DND-41 (cell line): ENCODE measurements around the gene SNRPF.
A peak's percentile ranks its signal among the peaks of the same experiment; 100 is the strongest.
"Not testable (repeated sequence)": the region's sequence is repeated elsewhere in the genome, so short reads cannot be mapped to it uniquely, and the experiment has no call there.

Experiments used
- ATAC-seq: fragments of 200-7000 bp; cut with Tn5 transposase; 3 replicates; pipeline ENCODE4 v1.9.1; 2021; ENCODE audit warnings: low read depth; ENCODE audit not compliant: insufficient read depth
- DNase-seq: peaks from one replicate; pipeline ENCODE4 v3.0.0-alpha.2; 2020
- H2AFZ ChIP-seq: 2 replicates; pipeline ENCODE4 v1.6.0; 2012; ENCODE audit warnings: low read depth, low read length
- H3K27ac ChIP-seq: 2 replicates; pipeline ENCODE4 v1.5.1; 2012; ENCODE audit warnings: low read length, inconsistent platforms
- H3K27me3 ChIP-seq: fragments of 200-600 bp; sonication (generic); 2 replicates; pipeline ENCODE4 v1.6.0; 2012; ENCODE audit warnings: low read length, mild to moderate bottlenecking, inconsistent platforms; ENCODE audit not compliant: insufficient read depth, poor library complexity
- H3K36me3 ChIP-seq: 2 replicates; pipeline ENCODE4 v1.5.1; 2012; ENCODE audit warnings: low read length, inconsistent platforms; ENCODE audit not compliant: insufficient read depth
- H3K4me1 ChIP-seq: 2 replicates; pipeline ENCODE4 v1.5.1; 2012; ENCODE audit warnings: mild to moderate bottlenecking, low read length; ENCODE audit not compliant: insufficient read depth
- H3K4me2 ChIP-seq: 2 replicates; pipeline ENCODE4 v1.6.0; 2012; ENCODE audit warnings: mild to moderate bottlenecking, moderate library complexity, low read length, inconsistent platforms; ENCODE audit not compliant: insufficient read depth
- H3K4me3 ChIP-seq, 2 experiments: fragments of 200-600 bp in 1 of 2; shearing (Covaris generic) in 1 of 2; 2 replicates each; pipeline ENCODE4 v1.5.1; 2012 to 2016; ENCODE audit warnings: inconsistent platforms in 2 of 2, low read length in 2 of 2, mild to moderate bottlenecking in 2 of 2, low read depth in 1 of 2, moderate library complexity in 1 of 2
- H3K79me2 ChIP-seq: 2 replicates; pipeline ENCODE4 v1.6.0; 2012; ENCODE audit warnings: low read length, inconsistent platforms; ENCODE audit not compliant: insufficient read depth
- H3K9ac ChIP-seq: 2 replicates; pipeline ENCODE4 v1.6.0; 2012; ENCODE audit warnings: low read depth, mild to moderate bottlenecking, inconsistent platforms, low read length, moderate library complexity
- H3K9me3 ChIP-seq: 2 replicates; pipeline ENCODE4 v1.5.1; 2012; ENCODE audit warnings: low read length, moderate library complexity, mild to moderate bottlenecking, inconsistent platforms; ENCODE audit not compliant: insufficient read depth, severe bottlenecking
- H4K20me1 ChIP-seq: 2 replicates; pipeline ENCODE4 v1.6.0; 2012; ENCODE audit warnings: low read length; ENCODE audit not compliant: insufficient read depth
- EZH2 ChIP-seq: IDR thresholded peaks from 3 replicates; pipeline ENCODE4 v1.6.1; 2012; ENCODE audit warnings: borderline replicate concordance, low read depth, mild to moderate bottlenecking, moderate library complexity, low read length, inconsistent platforms; ENCODE audit not compliant: severe bottlenecking
- TF ChIP-seq, protein P1 (sequence below): IDR thresholded peaks from 2 replicates; pipeline ENCODE4 v1.5.1; 2012; ENCODE audit warnings: borderline replicate concordance, low read length, moderate library complexity, mild to moderate bottlenecking; ENCODE audit not compliant: poor library complexity, severe bottlenecking; ENCODE audit errors: extremely low read depth

Gene SNRPF

DNA sequence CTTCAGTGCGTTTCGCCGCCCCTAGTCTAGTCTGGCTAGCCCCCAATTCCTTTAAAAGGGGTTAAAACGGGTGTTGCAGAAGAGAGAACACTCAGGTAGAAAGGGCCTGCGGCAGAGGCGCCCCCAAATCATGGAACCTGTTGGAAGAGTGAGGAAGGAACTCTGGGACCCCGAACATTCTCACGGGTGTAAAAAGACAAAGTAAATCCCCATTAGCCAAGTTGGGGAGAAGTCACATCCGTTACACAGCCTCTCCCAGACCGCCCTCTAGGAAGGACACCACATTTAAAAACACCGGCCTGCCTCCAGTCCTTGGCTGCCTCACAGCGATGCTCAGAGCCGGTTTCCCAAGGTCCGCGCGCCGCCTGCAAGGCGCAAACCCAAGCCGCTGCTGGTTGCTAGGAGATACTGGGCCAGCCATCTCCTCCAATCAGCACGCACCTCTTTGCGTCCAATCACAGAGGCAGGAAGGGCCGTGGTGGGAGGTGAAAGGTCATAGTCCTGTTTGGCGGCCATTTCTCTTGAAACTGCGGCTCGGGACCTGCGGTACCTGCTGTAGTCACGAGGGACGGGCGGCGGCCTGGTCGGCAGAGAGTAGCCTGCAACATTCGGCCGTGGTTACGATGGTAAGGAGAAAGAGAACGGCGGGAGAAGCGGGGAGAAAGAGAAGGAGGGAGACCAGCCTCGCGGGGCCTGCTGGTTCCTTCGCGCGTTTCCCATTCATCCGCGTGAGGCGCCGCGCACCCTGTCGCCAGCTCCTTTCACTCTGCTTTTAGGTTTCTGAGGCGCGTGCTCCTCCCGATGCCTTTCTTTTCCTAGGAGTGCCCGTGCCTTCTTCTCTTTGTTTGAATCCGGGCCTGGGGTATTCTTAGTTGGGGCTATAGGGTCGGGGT lies at the start of gene SNRPF:
TSS of gene SNRPF (plus strand) at position 502 of the 893 bp plus-strand sequence. CDS start at position 624, 122 bp downstream.
- ATAC-seq (peak; percentile 95), DNase-seq (peak; percentile 95)
- TF ChIP-seq, protein P1, sequence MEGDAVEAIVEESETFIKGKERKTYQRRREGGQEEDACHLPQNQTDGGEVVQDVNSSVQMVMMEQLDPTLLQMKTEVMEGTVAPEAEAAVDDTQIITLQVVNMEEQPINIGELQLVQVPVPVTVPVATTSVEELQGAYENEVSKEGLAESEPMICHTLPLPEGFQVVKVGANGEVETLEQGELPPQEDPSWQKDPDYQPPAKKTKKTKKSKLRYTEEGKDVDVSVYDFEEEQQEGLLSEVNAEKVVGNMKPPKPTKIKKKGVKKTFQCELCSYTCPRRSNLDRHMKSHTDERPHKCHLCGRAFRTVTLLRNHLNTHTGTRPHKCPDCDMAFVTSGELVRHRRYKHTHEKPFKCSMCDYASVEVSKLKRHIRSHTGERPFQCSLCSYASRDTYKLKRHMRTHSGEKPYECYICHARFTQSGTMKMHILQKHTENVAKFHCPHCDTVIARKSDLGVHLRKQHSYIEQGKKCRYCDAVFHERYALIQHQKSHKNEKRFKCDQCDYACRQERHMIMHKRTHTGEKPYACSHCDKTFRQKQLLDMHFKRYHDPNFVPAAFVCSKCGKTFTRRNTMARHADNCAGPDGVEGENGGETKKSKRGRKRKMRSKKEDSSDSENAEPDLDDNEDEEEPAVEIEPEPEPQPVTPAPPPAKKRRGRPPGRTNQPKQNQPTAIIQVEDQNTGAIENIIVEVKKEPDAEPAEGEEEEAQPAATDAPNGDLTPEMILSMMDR: peak; percentile 43
- no peak for TF ChIP-seq EZH2
- H3K36me3 ChIP-seq: peaks cover 37% of the 10 kb centered on the region
- peak within 1 kb of the TSS; percentile 61 to 78 for H3K4me3 ChIP-seq
- peak within 1 kb of the TSS; percentile 82 for H3K27ac ChIP-seq
- peaks cover 50% of the 10 kb centered on the region for H3K79me2 ChIP-seq
- H2AFZ ChIP-seq: peak within 1 kb of the TSS; percentile 85
- peaks cover 30% of the 10 kb centered on the region; the same call in 1 of the 2 replicates for H4K20me1 ChIP-seq
- H3K4me1 ChIP-seq: peaks cover 36% of the 10 kb centered on the region
- H3K4me2 ChIP-seq: peak within 1 kb of the TSS; percentile 71
- no peaks in the 10 kb centered on the region for H3K9me3 ChIP-seq
- H3K9ac ChIP-seq: peak within 1 kb of the TSS; percentile 64
- H3K27me3 ChIP-seq: no peaks in the 10 kb centered on the region

DNA sequence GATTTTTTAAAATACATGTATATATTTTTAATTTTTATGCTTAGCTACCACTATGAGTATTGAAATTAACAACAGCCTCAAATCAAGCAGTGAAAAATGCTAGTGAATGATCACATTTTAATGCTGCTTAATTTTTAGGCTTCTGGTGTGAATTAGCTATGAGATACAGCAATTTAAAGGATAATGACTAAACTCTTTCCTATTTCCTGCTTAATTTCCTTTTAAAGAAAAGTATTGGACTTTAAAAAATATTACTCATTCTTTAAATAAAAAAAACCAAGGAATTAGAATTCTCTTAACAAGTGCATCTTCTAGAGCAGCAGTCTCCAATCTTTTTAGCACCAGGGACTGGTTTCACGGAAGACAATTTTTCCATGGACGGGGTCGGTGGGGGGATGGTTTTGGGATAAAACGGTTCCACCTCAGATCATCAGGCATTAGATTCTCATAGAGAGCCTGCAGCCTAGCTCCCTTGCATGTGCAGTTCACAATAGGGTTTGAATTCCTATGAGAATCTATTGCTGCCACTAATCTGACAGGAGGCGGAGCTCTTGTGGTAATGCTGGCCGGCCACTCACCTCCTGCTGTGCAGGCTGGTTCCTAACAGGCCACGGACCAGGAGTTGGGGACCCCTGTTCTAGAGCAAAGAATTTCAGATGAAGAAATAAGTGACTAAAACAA lies 49.6 kb upstream of the SNRPF start:
- Histone ChIP-seq H3K4me2 (no peak overlapping the region), H3K9ac (no peak overlapping the region), H3K27me3 (peaks cover 6% of the 10 kb centered on the region), H3K27ac (no peak overlapping the region), H3K4me1 (no peaks in the 10 kb centered on the region), H4K20me1 (no peaks in the 10 kb centered on the region), H3K4me3 (no peak overlapping the region), H3K36me3 (no peaks in the 10 kb centered on the region), H2AFZ (no peak overlapping the region), H3K9me3 (no peaks in the 10 kb centered on the region), H3K79me2 (no peaks in the 10 kb centered on the region)
- TF ChIP-seq EZH2: no peak
- TF ChIP-seq, protein P1: no peak
- no peak for DNase-seq
- ATAC-seq: no peak

DNA sequence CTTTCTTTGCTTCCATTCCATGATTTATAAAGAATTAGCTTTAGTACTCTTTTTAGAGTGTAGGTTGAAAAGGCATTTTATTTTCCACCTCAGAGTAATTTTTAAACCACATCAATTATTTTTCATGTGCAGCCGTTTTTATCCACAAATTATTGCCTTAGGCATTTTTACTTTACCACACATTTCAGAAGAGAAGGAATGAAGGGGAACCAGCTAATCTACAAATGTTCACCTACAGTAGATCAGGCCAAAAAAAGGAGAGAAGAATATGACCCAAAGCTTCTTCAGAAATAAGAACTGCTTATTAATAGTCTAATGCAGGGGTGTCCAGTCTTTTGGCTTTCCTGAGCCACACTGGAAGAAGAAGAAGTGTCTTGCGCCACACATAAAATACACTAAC lies 48.3 kb upstream of the SNRPF start:
- ATAC-seq: no peak
- no peaks in the 10 kb centered on the region for H3K79me2 ChIP-seq
- no peak overlapping the region for H3K27ac ChIP-seq
- H3K4me3 ChIP-seq: no peak overlapping the region
- no peaks in the 10 kb centered on the region for H3K36me3 ChIP-seq
- TF ChIP-seq, protein P1: no peak
- no peak for TF ChIP-seq EZH2
- peaks cover 3% of the 10 kb centered on the region for H3K27me3 ChIP-seq
- H4K20me1 ChIP-seq: no peaks in the 10 kb centered on the region
- no peak overlapping the region for H2AFZ ChIP-seq
- DNase-seq: no peak
- H3K4me1 ChIP-seq: no peaks in the 10 kb centered on the region
- H3K4me2 ChIP-seq: no peak overlapping the region
- H3K9me3 ChIP-seq: no peaks in the 10 kb centered on the region
- H3K9ac ChIP-seq: no peak overlapping the region

DNA sequence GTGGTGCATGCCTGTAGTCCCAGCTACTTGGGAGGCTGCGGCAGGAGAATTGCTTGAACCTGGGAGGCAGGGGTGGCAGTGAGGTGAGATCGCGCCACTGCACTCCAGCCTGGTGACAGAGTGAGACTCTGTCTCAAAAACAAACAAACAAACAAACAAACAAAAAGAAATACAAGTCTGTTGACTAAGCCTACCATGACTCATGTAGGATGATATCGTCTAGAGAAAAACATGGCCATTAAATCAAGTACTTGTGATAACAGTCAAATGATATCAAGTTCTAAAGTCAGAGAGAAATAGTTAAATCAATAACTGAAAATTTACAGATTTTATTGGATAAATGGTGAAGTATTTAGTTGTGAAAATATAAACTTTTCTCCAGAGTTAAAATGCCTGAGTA lies 46.6 kb upstream of the SNRPF start:
- not testable (repeated sequence) for H3K27me3 ChIP-seq, DNase-seq, H3K79me2 ChIP-seq, H3K27ac ChIP-seq, H3K4me2 ChIP-seq, H2AFZ ChIP-seq, H3K4me3 ChIP-seq, H3K9ac ChIP-seq, H3K36me3 ChIP-seq, ATAC-seq, H4K20me1 ChIP-seq, H3K4me1 ChIP-seq, H3K9me3 ChIP-seq
